OCI-LY1 (cell line): ENCODE results near the gene CYB5R3.

Experiments used
- H2AFZ ChIP-seq: fragments of 200-600 bp; sonication (generic), shearing (Covaris generic); 2 replicates; pipeline ENCODE4 v1.6.0; 2014; ENCODE audit warnings: antibody characterized with exemption, mild to moderate bottlenecking, low read length
- H3F3A ChIP-seq: fragments of 200-600 bp; sonication (generic), shearing (Covaris generic); 2 replicates; pipeline ENCODE4 v1.6.0; 2014; ENCODE audit warnings: mild to moderate bottlenecking, antibody characterized with exemption, low read length, moderate library complexity; ENCODE audit not compliant: insufficient read depth
- H3K27ac ChIP-seq: fragments of 200-600 bp; sonication (generic); 2 replicates; pipeline ENCODE4 v1.5.1; 2014; ENCODE audit warnings: low read length, mixed run types, mild to moderate bottlenecking, low read depth; ENCODE audit not compliant: poor library complexity, severe bottlenecking
- H3K27me3 ChIP-seq: fragments of 200-600 bp; sonication (generic); 2 replicates; pipeline ENCODE4 v1.6.0; 2014; ENCODE audit warnings: antibody characterized with exemption, mild to moderate bottlenecking, low read length, moderate library complexity; ENCODE audit not compliant: insufficient read depth
- H3K36me3 ChIP-seq: fragments of 200-600 bp; sonication (generic); 2 replicates; pipeline ENCODE4 v1.6.1; 2014; ENCODE audit warnings: mild to moderate bottlenecking, antibody characterized with exemption, low read length, moderate library complexity, mixed read lengths; ENCODE audit not compliant: insufficient read depth
- H3K4me1 ChIP-seq: fragments of 200-600 bp; sonication (generic); 2 replicates; pipeline ENCODE4 v1.5.1; 2014; ENCODE audit warnings: mild to moderate bottlenecking, low read length, moderate library complexity; ENCODE audit not compliant: insufficient read depth, severe bottlenecking
- H3K4me2 ChIP-seq: fragments of 200-600 bp; sonication (generic), shearing (Covaris generic); 2 replicates; pipeline ENCODE4 v1.6.1; 2014; ENCODE audit warnings: low read length
- H3K4me3 ChIP-seq: fragments of 200-600 bp; sonication (generic); 2 replicates; pipeline ENCODE4 v1.5.1; 2014; ENCODE audit warnings: low read length, low read depth, mild to moderate bottlenecking, mixed read lengths; ENCODE audit not compliant: poor library complexity, severe bottlenecking
- H3K79me2 ChIP-seq: fragments of 200-600 bp; shearing (Covaris generic); 2 replicates; pipeline ENCODE4 v1.6.1; 2016; ENCODE audit warnings: mixed run types, low read length, mixed read lengths; ENCODE audit not compliant: insufficient read depth
- H3K9ac ChIP-seq: fragments of 200-600 bp; sonication (generic), shearing (Covaris generic); 2 replicates; pipeline ENCODE4 v1.6.1; 2014; ENCODE audit warnings: mild to moderate bottlenecking, low read length, mixed read lengths
- H3K9me2 ChIP-seq: fragments of 200-600 bp; sonication (generic), shearing (Covaris generic); 2 replicates; pipeline ENCODE4 v1.6.1; 2014; ENCODE audit warnings: low read depth, mild to moderate bottlenecking, low read length, mixed read lengths
- H3K9me3 ChIP-seq: fragments of 200-600 bp; shearing (Covaris generic); 2 replicates; pipeline ENCODE4 v1.6.1; 2014; ENCODE audit warnings: low read length, mixed read lengths
- H4K20me1 ChIP-seq: fragments of 200-600 bp; sonication (generic), shearing (Covaris generic); 2 replicates; pipeline ENCODE4 v1.6.0; 2016; ENCODE audit warnings: mild to moderate bottlenecking, low read length; ENCODE audit not compliant: insufficient read depth
- CTCF ChIP-seq: fragments of 200-600 bp; sonication (generic), shearing (Covaris generic); IDR thresholded peaks from 2 replicates; pipeline ENCODE4 v1.5.1; 2017; ENCODE audit warnings: mild to moderate bottlenecking, antibody characterized with exemption, low read length, moderate library complexity, mixed read lengths
- EZH2 ChIP-seq: fragments of 200-600 bp; sonication (generic), shearing (Covaris generic); IDR thresholded peaks from 2 replicates; pipeline ENCODE4 v1.8.0; 2017; ENCODE audit warnings: borderline replicate concordance, mixed run types, mild to moderate bottlenecking, antibody characterized with exemption, low read length, moderate library complexity, mixed read lengths

Gene CYB5R3

GRCh38 chr22:42655693-42656092, 6.5 kb upstream of the CYB5R3 start:
- no peak overlapping the region for H3K4me3 ChIP-seq
- no peak overlapping the region; the same call in 1 of the 2 replicates for H3K9ac ChIP-seq
- TF ChIP-seq EZH2, result no peak
- TF ChIP-seq CTCF, result no peak
- no peaks in the 10 kb centered on the region for H3K36me3 ChIP-seq
- H3K27ac ChIP-seq, result peak overlapping the region; percentile 64
- H3K4me2 ChIP-seq, result peak overlapping the region; percentile 39; the same call in 1 of the 2 replicates
- H2AFZ ChIP-seq, result no peak overlapping the region
- no peaks in the 10 kb centered on the region for H3K9me2 ChIP-seq
- no peaks in the 10 kb centered on the region for H3K79me2 ChIP-seq
- H3F3A ChIP-seq, result no peaks in the 10 kb centered on the region
- H3K4me1 ChIP-seq, result peaks cover 27% of the 10 kb centered on the region
- H3K27me3 ChIP-seq, result no peaks in the 10 kb centered on the region
- no peaks in the 10 kb centered on the region for H3K9me3 ChIP-seq
- H4K20me1 ChIP-seq, result no peaks in the 10 kb centered on the region

GRCh38 chr22:42654436-42655073, 5.4 kb upstream of the CYB5R3 start:
- Histone ChIP-seq H3K27ac (peak overlapping the region; percentile 64), H3K27me3 (no peaks in the 10 kb centered on the region), H3K4me2 (no peak overlapping the region), H3F3A (no peaks in the 10 kb centered on the region), H3K9me3 (no peaks in the 10 kb centered on the region), H3K4me1 (peaks cover 31% of the 10 kb centered on the region), H2AFZ (no peak overlapping the region), H3K9me2 (no peaks in the 10 kb centered on the region), H3K4me3 (no peak overlapping the region), H4K20me1 (no peaks in the 10 kb centered on the region), H3K9ac (no peak overlapping the region), H3K79me2 (no peaks in the 10 kb centered on the region), H3K36me3 (no peaks in the 10 kb centered on the region)
- TF ChIP-seq EZH2 (no peak), CTCF (no peak)

GRCh38 chr22:42653999-42654398, 4.8 kb upstream of the CYB5R3 start:
- Histone ChIP-seq H3K36me3 (no peaks in the 10 kb centered on the region), H3K9me2 (no peaks in the 10 kb centered on the region), H3K4me2 (no peak overlapping the region), H3K27me3 (no peaks in the 10 kb centered on the region), H3K9ac (no peak overlapping the region), H4K20me1 (no peaks in the 10 kb centered on the region), H3K79me2 (no peaks in the 10 kb centered on the region), H3F3A (no peaks in the 10 kb centered on the region), H2AFZ (no peak overlapping the region), H3K4me3 (no peak overlapping the region), H3K9me3 (no peaks in the 10 kb centered on the region), H3K27ac (no peak overlapping the region), H3K4me1 (peaks cover 32% of the 10 kb centered on the region)
- TF ChIP-seq CTCF, result no peak
- no peak for TF ChIP-seq EZH2
